K562 (cell line): ENCODE data around the gene RING1. TPM values are rescaled to one million over a fixed set of nuclear protein-coding genes. Genes with fewer than 3 reads are reported as not detected.

Source experiments
- ATAC-seq: fragments of 200-7000 bp; cut with Tn5 transposase; 3 replicates; pipeline ENCODE4 v1.9.1; 2020; ENCODE audit warnings: moderate library complexity
- BruUV-seq: library from RNA; stranded (reverse); fragments of 400-500 nt; replicated peaks from 2 replicates; lab custom pipeline; 2021; lab: Mats Ljungman, UMichigan
- CTCF ChIA-PET: fragments of 300-600 bp; formaldehyde crosslinking; extraction: SDS; loops from one replicate; lab custom pipeline; 2021; ENCODE audit warnings: low intra/inter-chr PET ratio; lab: Yijun Ruan, JAX
- POLR2A ChIA-PET: fragments of 300-600, 350-650 bp; sonication (Branson Sonifier 250); formaldehyde crosslinking; extraction: SDS; loops from one replicate; lab custom pipeline; 2021; ENCODE audit warnings: antibody characterized with exemption, inconsistent platforms; lab: Yijun Ruan, JAX
- DNase-seq, 4 experiments: peaks; one replicate each; pipeline versions ENCODE4 v3.0.0 to v3.0.0-alpha.2; 2011 to 2018; ENCODE audit warnings: low spot score in 3 of 4, mixed read lengths in 3 of 4; ENCODE audit errors: extremely low read depth in 1 of 4
- FAIRE-seq: peaks from 2 replicates; lab custom pipeline; 2011; peaks lifted over from hg19 to GRCh38; lab: Jason Lieb, UNC
- H2AFZ ChIP-seq: 2 replicates; pipeline ENCODE4 v1.6.0; 2011; ENCODE audit warnings: low read depth, low read length, control low read depth, inconsistent platforms
- H3K27ac ChIP-seq: fragments of 200-600 bp; 3 replicates; pipeline ENCODE4 v1.8.0; 2011; ENCODE audit warnings: low read depth, mild to moderate bottlenecking, control low read depth, inconsistent platforms, low read length, moderate library complexity, mixed read lengths; ENCODE audit errors: extremely low read depth
- H3K27me3 ChIP-seq, 2 experiments: fragments of 300-600 bp in 1 of 2; 2 replicates in 1 of 2; 3 replicates in 1 of 2; pipeline versions ENCODE4 v1.6.0 to v1.8.0; 2011; ENCODE audit warnings: inconsistent platforms in 2 of 2, low read length in 2 of 2, mild to moderate bottlenecking in 1 of 2, mixed read lengths in 1 of 2, moderate library complexity in 1 of 2; ENCODE audit not compliant: control insufficient read depth in 2 of 2, insufficient read depth in 2 of 2
- H3K36me3 ChIP-seq: fragments of 300-600 bp; 3 replicates; pipeline ENCODE4 v1.8.0; 2011; ENCODE audit warnings: mild to moderate bottlenecking, low read length, inconsistent platforms; ENCODE audit not compliant: control insufficient read depth, insufficient read depth
- H3K4me1 ChIP-seq, 2 experiments: fragments of 200-600 bp in 1 of 2; replicated peaks in 1 of 2; 2 replicates in 1 of 2; 3 replicates in 1 of 2; pipeline versions ENCODE4 v1.5.1 to v1.8.0; 2011; ENCODE audit warnings: inconsistent platforms in 2 of 2, low read length in 2 of 2, mild to moderate bottlenecking in 1 of 2, mixed read lengths in 1 of 2, moderate library complexity in 1 of 2; ENCODE audit not compliant: control insufficient read depth in 2 of 2, insufficient read depth in 2 of 2
- H3K4me2 ChIP-seq: 2 replicates; pipeline ENCODE4 v1.6.1; 2011; ENCODE audit warnings: low read length, control low read depth, inconsistent platforms, mixed read lengths; ENCODE audit not compliant: insufficient read depth
- H3K4me3 ChIP-seq: fragments of 200-600 bp; sonication (generic), shearing (Covaris generic); 2 replicates; pipeline ENCODE4 v1.5.1; 2016; ENCODE audit warnings: control low read depth, inconsistent platforms
- H3K79me2 ChIP-seq: fragments of 200-600 bp; 3 replicates; pipeline ENCODE4 v1.8.0; 2011; ENCODE audit warnings: low read length, inconsistent platforms; ENCODE audit not compliant: control insufficient read depth, insufficient read depth
- H3K9ac ChIP-seq, 2 experiments: 2 replicates each; pipeline versions ENCODE4 v1.6.0 to v1.6.1; 2011; ENCODE audit warnings: low read depth in 2 of 2, low read length in 2 of 2, control low read depth in 1 of 2, inconsistent platforms in 1 of 2, mild to moderate bottlenecking in 1 of 2, mixed read lengths in 1 of 2; ENCODE audit not compliant: insufficient read depth in 1 of 2
- H3K9me1 ChIP-seq: one replicate; pipeline ENCODE4 v1.6.0; 2011; ENCODE audit warnings: inconsistent platforms, mild to moderate bottlenecking, low read length, moderate library complexity; ENCODE audit not compliant: control insufficient read depth, insufficient read depth
- H3K9me3 ChIP-seq: replicated peaks from 2 replicates; pipeline ENCODE4 v1.5.1; 2011; ENCODE audit warnings: low read depth, low read length, inconsistent platforms; ENCODE audit not compliant: control insufficient read depth, insufficient read depth
- H4K20me1 ChIP-seq: replicated peaks from 2 replicates; pipeline ENCODE4 v1.6.1; 2011; ENCODE audit warnings: low read length, inconsistent platforms, mixed read lengths; ENCODE audit not compliant: control insufficient read depth, insufficient read depth
- CHD7 ChIP-seq: fragments of 200-600 bp; sonication (generic); IDR thresholded peaks from one replicate; pipeline ENCODE4 v1.6.1; 2012; ENCODE audit warnings: mild to moderate bottlenecking, low read depth, low read length, inconsistent platforms
- FOXK2 ChIP-seq, 2 experiments: fragments of 450-650 bp; IDR thresholded peaks in 1 of 2; conservative IDR thresholded peaks in 1 of 2; 2 replicates each; pipeline ENCODE4 v1.6.1; 2016; ENCODE audit warnings: low read depth in 2 of 2, mild to moderate bottlenecking in 1 of 2
- HNRNPL ChIP-seq: fragments of 200-400 bp; formaldehyde crosslinking; IDR thresholded peaks from 2 replicates; pipeline ENCODE4 v1.6.1; 2017; ENCODE audit warnings: low read depth, mild to moderate bottlenecking, low read length
- LCOR ChIP-seq: sonication (generic); formaldehyde crosslinking; IDR thresholded peaks from 2 replicates; pipeline ENCODE4 v1.8.0; 2022; ENCODE audit warnings: mild to moderate bottlenecking, missing genetic modification reagents
- WGBS: fragments of 100-300 bp; shearing (Covaris generic); methylation state at CpG from one replicate; pipeline ENCODE4 v1.1.6; 2016; ENCODE audit warnings: low coverage, mixed read lengths; ENCODE audit not compliant: insufficient coverage; ENCODE audit errors: missing lambda C conversion rate; 5-methylcytosine and 5-hydroxymethylcytosine counted together
- in situ Hi-C: fragments of 300-500 bp; cut with MboI; formaldehyde crosslinking; loops from 4 replicates; pipeline ENCODE4 v1.15.0; 2018; ENCODE audit warnings: inconsistent platforms, mixed read lengths
- intact Hi-C: fragments of 100-400 bp; cut with micrococcal nuclease; formaldehyde crosslinking; loops from 2 replicates; pipeline ENCODE4 v1.14.2; 2022
- polyA plus RNA-seq, 8 experiments: library from polyadenylated mRNA; depleted of rRNA in 4 of 8; stranded (reverse) in 5 of 8; unstranded in 3 of 8; fragments of >200 nt; fragmentation: Nextera tagmentation in 2 of 8; fragmentation: Illumina TruSeq in 1 of 8; extraction: Ambion mirVana in 2 of 8; extraction: Trizol in 1 of 8; gene quantifications; 2 replicates each; pipeline versions ENCODE4 v1.2.1 to v1.2.3, GENCODE V29; 2011 to 2014; ENCODE audit warnings: inconsistent platforms in 1 of 8, missing spikeins in 1 of 8
- total RNA-seq, 7 experiments: library from RNA; depleted of rRNA in 6 of 7; stranded (reverse); fragments of >200 nt in 6 of 7; fragmentation: Illumina TruSeq in 2 of 7; extraction: Trizol in 2 of 7; gene quantifications; 2 replicates each; pipeline versions ENCODE4 v1.2.1 to v1.2.3, GENCODE V29; 2011 to 2021; ENCODE audit warnings: low replicate concordance in 1 of 7
- TF ChIP-seq, protein P1 (sequence below), 2 experiments: IDR thresholded peaks; 2 replicates each; pipeline ENCODE4 v1.6.1; 2011; ENCODE audit warnings: borderline replicate concordance in 1 of 2, control low read depth in 1 of 2, low read depth in 1 of 2, low read length in 1 of 2, mild to moderate bottlenecking in 1 of 2, mixed read lengths in 1 of 2, moderate library complexity in 1 of 2; ENCODE audit not compliant: insufficient read depth in 1 of 2, insufficient read length in 1 of 2, poor library complexity in 1 of 2, severe bottlenecking in 1 of 2; ENCODE audit errors: extremely low read depth in 1 of 2

The RING1 gene
- total and polyA plus RNA-seq, 9 of the 15 experiments (the other 6 are each of a cell fraction or from before 2014, with no cell fraction given): 4.2 to 59.1 (median 36.9) TPM

GRCh38 chr6:33161354-33162331 is 46.7 kb upstream of the RING1 start:
- H3K36me3 ChIP-seq: no peaks in the 10 kb centered on the region
- BruUV-seq: no TSS peak
- ChIA-PET CTCF (interaction anchor here (1.1 to 3.5 kb wide), 6 partner anchors 12 to 246 kb away, joined by 3 to 21 read pairs (median 5); no protein-coding TSS in a partner anchor), POLR2A (interaction anchor here (0.6 to 1.5 kb wide), 7 partner anchors 8 to 146 kb away, joined by 3 to 4 read pairs (median 3); no protein-coding TSS in a partner anchor)
- no peak overlapping the region for H3K27ac ChIP-seq
- ATAC-seq: peak; percentile 97
- H3K79me2 ChIP-seq: no peaks in the 10 kb centered on the region
- H3K27me3 ChIP-seq: peaks cover 5 to 39% of the 10 kb centered on the region in 2 experiments; a peak in 3 of 5 replicates
- no peaks in the 10 kb centered on the region for H3K9me3 ChIP-seq
- no peaks in the 10 kb centered on the region; the same call in 1 of the 2 replicates for H4K20me1 ChIP-seq
- peak overlapping the region; percentile 30 for H3K4me3 ChIP-seq
- peak; percentile 87 for FAIRE-seq
- no peaks in the 10 kb centered on the region for H3K9me1 ChIP-seq
- H2AFZ ChIP-seq: peak overlapping the region; percentile 92
- peak overlapping the region; percentile 55 to 91 for H3K9ac ChIP-seq
- intact Hi-C loops: loop anchor here (1.0 to 2.0 kb wide), 2 partner anchors 35 to 87 kb away; no protein-coding TSS in a partner anchor
- H3K4me1 ChIP-seq: peaks cover 7 to 26% of the 10 kb centered on the region in 2 experiments; a peak in 3 of 5 replicates
- WGBS: 5% methylated on average over 43 of the region's 58 CpGs
- in situ Hi-C loops: loop anchor here (5.0 kb wide), 1 partner anchor 1024 kb away; no protein-coding TSS in a partner anchor
- DNase-seq: peak; percentile 83 to 95 (median 93)
- H3K4me2 ChIP-seq: peak overlapping the region; percentile 60
- no peak for TF ChIP-seq HNRNPL
- no peak for TF ChIP-seq FOXK2 (conservative IDR thresholded peaks at IDR 0.05 in 1 of 2, IDR thresholded peaks at IDR 0.05 in 1 of 2; ENCODE audit: low read depth in 2 of 2)
- no peak for TF ChIP-seq LCOR (CRISPR knock-in tag)
- TF ChIP-seq CHD7: no peak
- TF ChIP-seq, protein P1, sequence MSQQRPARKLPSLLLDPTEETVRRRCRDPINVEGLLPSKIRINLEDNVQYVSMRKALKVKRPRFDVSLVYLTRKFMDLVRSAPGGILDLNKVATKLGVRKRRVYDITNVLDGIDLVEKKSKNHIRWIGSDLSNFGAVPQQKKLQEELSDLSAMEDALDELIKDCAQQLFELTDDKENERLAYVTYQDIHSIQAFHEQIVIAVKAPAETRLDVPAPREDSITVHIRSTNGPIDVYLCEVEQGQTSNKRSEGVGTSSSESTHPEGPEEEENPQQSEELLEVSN (IDR thresholded peaks at IDR 0.05; ENCODE audit: borderline replicate concordance in 1 of 2, extremely low read depth in 1 of 2, insufficient read depth in 1 of 2, insufficient read length in 1 of 2, low read depth in 1 of 2, low read length in 1 of 2, poor library complexity in 1 of 2, severe bottlenecking in 1 of 2): peak; percentile 57 to 85
